Bladder microvascular endothelial cell (primary cell): ENCODE measurements around the gene CALCB. TPM values are rescaled to one million over a fixed set of nuclear protein-coding genes. Genes with fewer than 3 reads are reported as not detected.

ENCODE experiments used
- total RNA-seq: library from RNA; depleted of rRNA; stranded (reverse); fragments of >200 nt; gene quantifications from 2 replicates; pipeline ENCODE4 v1.2.3, GENCODE V29; 2014

The CALCB gene, protein sequence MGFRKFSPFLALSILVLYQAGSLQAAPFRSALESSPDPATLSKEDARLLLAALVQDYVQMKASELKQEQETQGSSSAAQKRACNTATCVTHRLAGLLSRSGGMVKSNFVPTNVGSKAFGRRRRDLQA
- total RNA-seq = not detected in 2 replicates

DNA sequence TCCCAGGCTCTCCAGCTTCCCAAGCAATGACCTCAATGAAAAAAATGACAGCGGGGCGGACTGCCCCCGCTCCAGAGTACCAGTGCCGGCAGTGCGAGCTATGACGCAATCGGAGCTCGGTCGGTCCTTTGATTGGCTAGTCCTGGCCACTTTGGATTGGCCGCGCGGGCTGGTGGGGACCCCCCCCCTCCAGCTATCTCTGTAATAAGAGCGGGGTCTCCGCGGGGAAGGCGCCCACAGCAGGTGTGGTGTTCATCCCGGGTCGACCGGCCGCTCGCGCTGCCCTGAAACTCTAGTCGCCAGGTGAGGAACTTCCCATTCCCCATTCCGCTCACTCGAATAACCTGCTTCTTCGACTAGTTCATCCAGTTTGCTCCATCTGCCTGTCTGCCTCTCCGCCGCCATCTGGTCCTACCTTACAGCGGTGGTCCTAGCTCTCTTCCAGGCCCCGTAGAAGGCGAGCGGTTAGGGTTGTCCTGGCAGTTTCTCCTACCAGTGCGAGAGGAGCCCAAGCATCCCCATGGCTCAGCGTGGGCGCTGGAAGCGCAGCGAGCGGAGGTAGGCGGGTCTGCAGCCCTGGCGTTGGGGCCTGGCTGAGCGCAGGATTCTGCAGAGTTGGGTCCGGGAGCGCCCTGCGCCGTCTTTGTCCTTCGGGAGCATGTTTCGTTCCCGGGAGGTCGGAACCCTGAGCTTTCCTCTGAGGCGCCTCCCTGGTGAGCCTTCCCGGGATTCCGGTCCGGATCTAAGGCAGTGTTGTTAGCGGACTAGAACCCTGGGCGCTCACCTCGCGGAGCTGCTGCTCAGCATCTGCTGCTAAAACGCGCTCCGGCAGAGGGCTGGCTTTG lies at the start of gene CALCB:
CALCB (plus strand) TSS at position 233 of the 845 bp plus-strand sequence. CDS start 1,126 bp downstream, outside the sequence.

DNA sequence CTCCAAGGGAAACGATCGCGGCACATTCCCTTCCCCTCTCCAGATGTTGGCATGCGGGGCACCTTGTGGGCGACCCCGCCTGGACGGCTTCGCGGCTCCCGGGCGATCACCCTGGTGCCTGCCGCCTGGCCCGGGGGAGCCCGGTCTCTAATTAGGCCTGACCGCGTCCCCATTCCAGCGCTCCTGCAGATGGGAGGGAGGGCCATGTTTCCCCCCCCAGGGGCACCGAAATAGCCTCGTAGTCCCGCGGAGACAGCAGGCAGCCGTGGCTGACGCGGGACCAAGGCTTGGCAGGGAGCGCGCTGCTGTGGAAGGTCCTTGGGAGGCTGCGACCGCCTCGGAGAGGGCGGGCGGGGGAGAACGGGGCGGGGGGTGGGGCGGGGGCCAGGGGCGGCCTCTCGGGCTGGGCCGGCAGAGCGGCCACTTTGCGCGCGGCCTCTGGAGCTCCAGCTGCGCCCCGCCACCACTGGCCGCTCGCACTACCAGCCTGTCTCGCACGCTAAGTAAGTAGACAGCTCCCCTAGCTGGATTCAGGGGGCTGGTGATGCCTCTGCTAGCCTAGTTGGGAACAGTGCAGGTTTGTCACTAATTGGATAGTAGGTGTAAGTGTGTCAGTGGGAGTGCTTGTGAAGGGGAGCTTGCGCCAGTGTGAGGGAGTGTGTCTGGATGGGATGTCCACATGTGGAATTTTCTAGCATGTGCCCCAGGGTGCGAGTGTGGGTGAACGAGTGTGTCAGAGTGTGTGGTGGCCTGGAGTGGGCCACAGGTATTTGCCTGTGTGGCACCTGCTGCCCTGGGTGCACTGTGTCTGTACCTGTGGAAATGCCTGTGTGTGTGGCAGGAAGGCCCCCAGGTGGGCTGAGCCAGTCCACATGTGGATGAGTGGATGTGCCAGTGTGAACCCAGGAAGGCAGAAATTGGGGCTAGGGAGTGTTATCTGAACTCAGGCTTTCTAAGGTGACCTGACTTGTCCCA lies 41.4 kb downstream of the CALCB start, which contains the start of gene INSC:
INSC (plus strand) TSS at position 423 of the 975 bp plus-strand sequence. CDS start 34,252 bp downstream, outside the sequence.

Other genes with a start within 250 kb of the CALCB start
- 7.4 and 11.1 TPM in 2 replicates for gene CYP2R1, start 181.4 kb upstream of the CALCB start, total RNA-seq
- not detected in 2 replicates for gene CALCA, start 101.2 kb upstream of the CALCB start, total RNA-seq
- gene INSC, start 41.3 kb downstream of the CALCB start, total RNA-seq = under 0.01 and 0.06 TPM in 2 replicates